Osteoblast (primary cell): ENCODE data around the gene CDH8. TPM values are rescaled to one million over a fixed set of nuclear protein-coding genes. Genes with fewer than 3 reads are reported as not detected.

Experiments
- DNase-seq: peaks from one replicate; pipeline ENCODE4 v3.0.0; 2011; ENCODE audit warnings: low spot score, mixed read lengths; ENCODE audit not compliant: insufficient read length; ENCODE audit errors: missing footprints
- H2AFZ ChIP-seq: 2 replicates; pipeline ENCODE4 v1.6.0; 2011; ENCODE audit warnings: mild to moderate bottlenecking, low read length
- H3K27ac ChIP-seq: 2 replicates; pipeline ENCODE4 v1.5.1; 2011; ENCODE audit warnings: mild to moderate bottlenecking, low read depth, low read length, moderate library complexity
- H3K27me3 ChIP-seq: 2 replicates; pipeline ENCODE4 v1.6.0; 2012; ENCODE audit warnings: mild to moderate bottlenecking, control low read depth, inconsistent platforms, low read length, moderate library complexity; ENCODE audit not compliant: insufficient read depth
- H3K36me3 ChIP-seq: 2 replicates; pipeline ENCODE4 v1.5.1; 2011; ENCODE audit warnings: mild to moderate bottlenecking, low read length, control low read depth, moderate library complexity; ENCODE audit not compliant: insufficient read depth
- H3K4me1 ChIP-seq: 2 replicates; pipeline ENCODE4 v1.5.1; 2011; ENCODE audit warnings: mild to moderate bottlenecking, low read length, control low read depth, moderate library complexity; ENCODE audit not compliant: insufficient read depth
- H3K4me2 ChIP-seq: 2 replicates; pipeline ENCODE4 v1.6.0; 2011; ENCODE audit warnings: mild to moderate bottlenecking, low read length; ENCODE audit not compliant: insufficient read depth
- H3K4me3 ChIP-seq: fragments of 200-600 bp; sonication (generic); 3 replicates; pipeline ENCODE4 v1.5.1; 2012; ENCODE audit warnings: mild to moderate bottlenecking, low read length, inconsistent platforms; ENCODE audit not compliant: insufficient read depth
- H3K79me2 ChIP-seq: 2 replicates; pipeline ENCODE4 v1.6.0; 2012; ENCODE audit warnings: mild to moderate bottlenecking, low read length, control low read depth, inconsistent platforms; ENCODE audit not compliant: insufficient read depth
- H3K9me3 ChIP-seq: 2 replicates; pipeline ENCODE4 v1.5.1; 2011; ENCODE audit warnings: low read depth, low read length, control low read depth
- H4K20me1 ChIP-seq: 2 replicates; pipeline ENCODE4 v1.6.0; 2012; ENCODE audit warnings: mild to moderate bottlenecking, low read length, control low read depth; ENCODE audit not compliant: insufficient read depth
- total RNA-seq: library from RNA; depleted of rRNA; stranded (reverse); fragments of >200 nt; gene quantifications from 2 replicates; pipeline ENCODE4 v1.2.3, GENCODE V29; 2012
- TF ChIP-seq, protein P1 (sequence below): IDR thresholded peaks from 2 replicates; pipeline ENCODE4 v1.5.1; 2011; ENCODE audit warnings: mild to moderate bottlenecking, low read depth, low read length, moderate library complexity; ENCODE audit errors: extremely low read depth

The CDH8 gene
- total RNA-seq, 1 donor: not detected

DNA sequence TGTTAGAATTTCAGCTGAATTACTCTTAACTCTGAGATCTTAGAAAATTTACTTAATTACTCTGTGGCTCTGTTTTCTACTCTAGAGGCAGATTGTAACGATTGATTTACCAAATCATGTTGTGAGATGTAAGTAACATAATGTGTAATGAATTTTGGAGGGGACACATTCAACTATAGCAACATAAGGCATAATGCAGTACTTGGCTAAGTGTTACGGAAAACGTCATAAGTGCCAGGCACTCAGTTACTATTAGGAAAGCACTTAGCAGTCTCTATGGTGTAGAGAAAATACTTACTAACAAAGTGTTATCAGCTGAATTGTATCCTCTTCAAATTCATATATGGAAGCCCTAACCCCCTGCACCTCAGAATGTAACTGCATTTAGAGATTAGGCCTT is 40.6 kb upstream of the CDH8 start:
- Histone ChIP-seq H3K79me2 (no peaks in the 10 kb centered on the region), H3K36me3 (no peaks in the 10 kb centered on the region), H3K4me1 (no peaks in the 10 kb centered on the region), H3K4me3 (no peak overlapping the region), H3K9me3 (peaks cover 4% of the 10 kb centered on the region), H3K27ac (no peak overlapping the region), H4K20me1 (no peaks in the 10 kb centered on the region), H3K4me2 (no peak overlapping the region), H3K27me3 (no peaks in the 10 kb centered on the region), H2AFZ (no peak overlapping the region)
- DNase-seq: no peak
- TF ChIP-seq, protein P1, sequence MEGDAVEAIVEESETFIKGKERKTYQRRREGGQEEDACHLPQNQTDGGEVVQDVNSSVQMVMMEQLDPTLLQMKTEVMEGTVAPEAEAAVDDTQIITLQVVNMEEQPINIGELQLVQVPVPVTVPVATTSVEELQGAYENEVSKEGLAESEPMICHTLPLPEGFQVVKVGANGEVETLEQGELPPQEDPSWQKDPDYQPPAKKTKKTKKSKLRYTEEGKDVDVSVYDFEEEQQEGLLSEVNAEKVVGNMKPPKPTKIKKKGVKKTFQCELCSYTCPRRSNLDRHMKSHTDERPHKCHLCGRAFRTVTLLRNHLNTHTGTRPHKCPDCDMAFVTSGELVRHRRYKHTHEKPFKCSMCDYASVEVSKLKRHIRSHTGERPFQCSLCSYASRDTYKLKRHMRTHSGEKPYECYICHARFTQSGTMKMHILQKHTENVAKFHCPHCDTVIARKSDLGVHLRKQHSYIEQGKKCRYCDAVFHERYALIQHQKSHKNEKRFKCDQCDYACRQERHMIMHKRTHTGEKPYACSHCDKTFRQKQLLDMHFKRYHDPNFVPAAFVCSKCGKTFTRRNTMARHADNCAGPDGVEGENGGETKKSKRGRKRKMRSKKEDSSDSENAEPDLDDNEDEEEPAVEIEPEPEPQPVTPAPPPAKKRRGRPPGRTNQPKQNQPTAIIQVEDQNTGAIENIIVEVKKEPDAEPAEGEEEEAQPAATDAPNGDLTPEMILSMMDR: no peak

DNA sequence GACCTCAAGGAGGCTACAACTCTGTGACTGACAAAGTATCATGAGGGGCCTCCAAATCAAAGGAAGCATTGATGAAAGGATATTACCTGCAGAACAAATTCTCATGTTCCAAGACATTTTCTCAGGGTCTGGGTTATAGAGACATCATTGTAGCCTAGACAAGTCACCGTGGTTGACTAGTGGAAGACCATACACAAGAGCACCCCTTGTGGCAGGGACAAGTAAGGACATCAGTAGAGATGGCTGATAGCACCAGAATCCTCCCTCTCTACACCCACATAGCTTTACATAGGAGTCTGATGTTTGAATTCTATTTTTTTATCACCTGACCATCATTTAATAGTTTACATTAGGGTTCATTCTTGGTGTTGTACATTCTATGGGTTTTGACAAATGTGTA is 32.5 kb upstream of the CDH8 start:
- Histone ChIP-seq H3K27ac (no peak overlapping the region), H3K9me3 (peaks cover 3% of the 10 kb centered on the region), H3K27me3 (no peaks in the 10 kb centered on the region), H3K4me3 (no peak overlapping the region), H3K36me3 (no peaks in the 10 kb centered on the region), H2AFZ (no peak overlapping the region), H3K4me1 (no peaks in the 10 kb centered on the region), H3K4me2 (no peak overlapping the region), H3K79me2 (no peaks in the 10 kb centered on the region), H4K20me1 (no peaks in the 10 kb centered on the region)
- no peak for DNase-seq
- TF ChIP-seq, protein P1: no peak

DNA sequence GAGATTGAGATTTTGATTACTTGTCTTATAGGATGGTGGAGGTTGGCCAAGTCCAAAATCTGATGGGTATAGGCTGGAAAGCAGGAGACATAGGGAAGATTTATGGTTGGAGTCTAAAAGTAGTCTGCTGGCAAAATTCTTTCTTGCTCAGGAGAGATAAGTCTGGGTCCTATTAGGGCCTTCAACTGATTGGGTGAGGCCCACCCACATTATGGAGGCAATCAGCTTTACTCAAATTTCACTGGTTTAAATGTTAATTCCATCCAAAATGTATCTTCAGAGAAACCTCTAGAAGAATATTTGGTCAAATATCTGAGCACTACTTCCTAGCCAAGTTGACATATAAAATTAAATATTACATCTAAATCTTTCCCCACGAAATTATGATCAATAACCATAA is 31.7 kb upstream of the CDH8 start:
- Histone ChIP-seq H3K4me2 (no peak overlapping the region), H3K9me3 (peaks cover 3% of the 10 kb centered on the region)
- TF ChIP-seq, protein P1: no peak

DNA sequence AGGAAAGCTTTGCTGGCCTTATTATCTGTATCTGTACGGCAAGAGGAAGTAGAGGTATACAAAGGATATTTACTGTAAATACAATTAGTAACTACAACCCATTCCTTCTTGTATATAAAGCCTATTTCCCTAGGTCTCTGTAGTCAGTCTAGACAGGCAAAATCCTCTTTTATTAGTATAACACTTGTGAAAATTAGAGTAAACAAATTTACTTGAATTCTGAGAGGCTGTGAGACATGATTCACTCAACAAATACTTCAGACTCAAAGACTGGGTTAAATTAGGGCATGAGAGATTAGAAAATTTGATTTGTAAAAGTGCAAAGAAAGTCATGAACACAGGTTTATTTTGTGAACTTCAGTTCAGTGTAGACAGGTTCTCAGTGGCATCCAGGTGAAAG is 30.9 kb upstream of the CDH8 start:
- no peaks in the 10 kb centered on the region for H3K27me3 ChIP-seq
- H3K4me3 ChIP-seq: no peak overlapping the region
- TF ChIP-seq, protein P1: no peak
- no peak overlapping the region for H2AFZ ChIP-seq
- H3K79me2 ChIP-seq: no peaks in the 10 kb centered on the region
- peaks cover 3% of the 10 kb centered on the region for H3K9me3 ChIP-seq
- no peaks in the 10 kb centered on the region for H4K20me1 ChIP-seq
- H3K36me3 ChIP-seq: no peaks in the 10 kb centered on the region
- no peak overlapping the region for H3K4me2 ChIP-seq
- H3K4me1 ChIP-seq: no peaks in the 10 kb centered on the region
- DNase-seq: no peak
- H3K27ac ChIP-seq: no peak overlapping the region

More for the DNA sequence above, 31.7 kb upstream of the CDH8 start:
- H3K27ac ChIP-seq: no peak overlapping the region
- no peaks in the 10 kb centered on the region for H3K36me3 ChIP-seq
- no peak overlapping the region for H2AFZ ChIP-seq
- no peaks in the 10 kb centered on the region for H3K27me3 ChIP-seq
- DNase-seq: no peak
- H3K4me3 ChIP-seq: no peak overlapping the region
- no peaks in the 10 kb centered on the region for H4K20me1 ChIP-seq
- no peaks in the 10 kb centered on the region for H3K79me2 ChIP-seq
- no peaks in the 10 kb centered on the region for H3K4me1 ChIP-seq
